ENCODE results near the gene PMEL.

PMEL gene

GRCh38 chr12:55974308-55974730 is 8.5 kb upstream of the PMEL start:
- Histone ChIP-seq H3K9ac (ENCODE audit: low read length) (peak overlapping the region; percentile 78), H3F3A (ENCODE audit: insufficient read depth, low read length) (peaks cover 12% of the 10 kb centered on the region), H3K9me2 (replicated peaks; ENCODE audit: insufficient read depth, low read length) (no peaks in the 10 kb centered on the region), H3K4me2 (ENCODE audit: low read depth, low read length) (peak overlapping the region; percentile 71), H3K79me2 (ENCODE audit: low read length) (peaks cover 40% of the 10 kb centered on the region), H3K27ac (ENCODE audit: low read length) (peak overlapping the region; percentile 35; the same call in 1 of the 2 replicates), H3K9me3 (replicated peaks; ENCODE audit: insufficient read depth, low read length) (no peaks in the 10 kb centered on the region), H4K20me1 (ENCODE audit: insufficient read depth, low read length) (no peaks in the 10 kb centered on the region), H3K27me3 (replicated peaks; ENCODE audit: insufficient read depth, low read length) (no peaks in the 10 kb centered on the region), H3K4me1 (ENCODE audit: low read length) (peaks cover 19% of the 10 kb centered on the region), H3K36me3 (replicated peaks; ENCODE audit: insufficient read depth, low read length) (no peaks in the 10 kb centered on the region), H2AFZ (ENCODE audit: low read length) (peak overlapping the region; percentile 84), H3K4me3 (ENCODE audit: low read length) (peak overlapping the region; percentile 84)
- TF ChIP-seq CTCF (IDR thresholded peaks at IDR 0.05; ENCODE audit: low read length) (no peak), EZH2 (optimal IDR thresholded peaks at IDR 0.05; ENCODE audit: low read depth, low read length) (no peak), EZH2phosphoT487 (IDR thresholded peaks at IDR 0.05; ENCODE audit: low read length) (no peak)
- DNase-seq: peak; percentile 48

GRCh38 chr12:55973599-55974307 is 7.9 kb upstream of the PMEL start, which contains the start of gene RAB5B:
Gene RAB5B (plus strand): TSS chr12:55974078. CDS start chr12:55986961, 12,883 bp downstream.
- H3K9me2 ChIP-seq (replicated peaks; ENCODE audit: insufficient read depth, low read length): no peaks in the 10 kb centered on the region
- H3K27ac ChIP-seq (ENCODE audit: low read length): peak within 1 kb of the TSS; percentile 35; the same call in 1 of the 2 replicates
- no peaks in the 10 kb centered on the region for H4K20me1 ChIP-seq (ENCODE audit: insufficient read depth, low read length)
- H3K27me3 ChIP-seq (replicated peaks; ENCODE audit: insufficient read depth, low read length): no peaks in the 10 kb centered on the region
- H2AFZ ChIP-seq (ENCODE audit: low read length): peak within 1 kb of the TSS; percentile 84
- peak; percentile 100 for DNase-seq
- H3K4me1 ChIP-seq (ENCODE audit: low read length): peaks cover 19% of the 10 kb centered on the region
- H3F3A ChIP-seq (ENCODE audit: insufficient read depth, low read length): peaks cover 12% of the 10 kb centered on the region
- H3K79me2 ChIP-seq (ENCODE audit: low read length): peaks cover 40% of the 10 kb centered on the region
- H3K4me2 ChIP-seq (ENCODE audit: low read depth, low read length): peak within 1 kb of the TSS; percentile 71
- TF ChIP-seq CTCF (IDR thresholded peaks at IDR 0.05; ENCODE audit: low read length) (no peak), EZH2 (optimal IDR thresholded peaks at IDR 0.05; ENCODE audit: low read depth, low read length) (no peak), EZH2phosphoT487 (IDR thresholded peaks at IDR 0.05; ENCODE audit: low read length) (no peak)
- no peaks in the 10 kb centered on the region for H3K9me3 ChIP-seq (replicated peaks; ENCODE audit: insufficient read depth, low read length)
- H3K36me3 ChIP-seq (replicated peaks; ENCODE audit: insufficient read depth, low read length): no peaks in the 10 kb centered on the region
- H3K9ac ChIP-seq (ENCODE audit: low read length): peak within 1 kb of the TSS; percentile 78
- H3K4me3 ChIP-seq (ENCODE audit: low read length): peak within 1 kb of the TSS; percentile 84

GRCh38 chr12:55972911-55973598 is 7.2 kb upstream of the PMEL start:
- no peak for DNase-seq
- Histone ChIP-seq H3K4me2 (ENCODE audit: low read depth, low read length) (peak overlapping the region; percentile 71), H3K4me3 (ENCODE audit: low read length) (peak overlapping the region; percentile 69), H3K27ac (ENCODE audit: low read length) (peak overlapping the region; percentile 24; the same call in 1 of the 2 replicates), H3K36me3 (replicated peaks; ENCODE audit: insufficient read depth, low read length) (no peaks in the 10 kb centered on the region), H3K9me3 (replicated peaks; ENCODE audit: insufficient read depth, low read length) (no peaks in the 10 kb centered on the region), H3K27me3 (replicated peaks; ENCODE audit: insufficient read depth, low read length) (no peaks in the 10 kb centered on the region), H3F3A (ENCODE audit: insufficient read depth, low read length) (peaks cover 12% of the 10 kb centered on the region), H3K4me1 (ENCODE audit: low read length) (peaks cover 19% of the 10 kb centered on the region), H3K9me2 (replicated peaks; ENCODE audit: insufficient read depth, low read length) (no peaks in the 10 kb centered on the region), H3K79me2 (ENCODE audit: low read length) (peaks cover 40% of the 10 kb centered on the region), H3K9ac (ENCODE audit: low read length) (peak overlapping the region; percentile 62), H2AFZ (ENCODE audit: low read length) (peak overlapping the region; percentile 49), H4K20me1 (ENCODE audit: insufficient read depth, low read length) (no peaks in the 10 kb centered on the region)
- TF ChIP-seq EZH2 (optimal IDR thresholded peaks at IDR 0.05; ENCODE audit: low read depth, low read length) (no peak), CTCF (IDR thresholded peaks at IDR 0.05; ENCODE audit: low read length) (no peak), EZH2phosphoT487 (IDR thresholded peaks at IDR 0.05; ENCODE audit: low read length) (no peak)
